Spleen (tissue), 11 donors: ENCODE measurements around the gene VIPR1. TPM values are rescaled to one million over a fixed set of nuclear protein-coding genes. Genes with fewer than 3 reads are reported as not detected.
A peak's percentile ranks its signal among the peaks of the same experiment; 100 is the strongest.

ENCODE experiments used
- DNase-seq: peaks from one replicate; pipeline ENCODE4 v3.0.0-alpha.2; 2020
- H3K27ac ChIP-seq, 8 donors: fragments of 200-600 bp; sonication (generic) in 7 of 8; 1 replicate in 4 of 8; 2 replicates in 4 of 8; pipeline versions ENCODE4 v1.5.0 to v1.8.0; 2016 to 2021; ENCODE audit warnings: inconsistent platforms in 4 of 8, mild to moderate bottlenecking in 4 of 8, moderate library complexity in 1 of 8
- H3K27me3 ChIP-seq, 7 donors: fragments of 200-600 bp; sonication (generic) in 6 of 7; replicated peaks in 1 of 7; 1 replicate in 4 of 7; 2 replicates in 3 of 7; pipeline versions ENCODE4 v1.5.0 to v1.8.0; 2016 to 2021; ENCODE audit warnings: inconsistent platforms in 3 of 7, mild to moderate bottlenecking in 1 of 7
- H3K36me3 ChIP-seq, 6 donors: fragments of 200-600 bp; sonication (generic) in 5 of 6; 1 replicate in 4 of 6; 2 replicates in 2 of 6; pipeline versions ENCODE4 v1.5.0 to v1.8.0; 2016 to 2021; ENCODE audit warnings: inconsistent platforms in 2 of 6
- H3K4me1 ChIP-seq, 6 donors: fragments of 200-600 bp; sonication (generic) in 5 of 6; 1 replicate in 3 of 6; 2 replicates in 3 of 6; pipeline versions ENCODE4 v1.5.0 to v1.8.0; 2016 to 2021; ENCODE audit warnings: inconsistent platforms in 3 of 6
- H3K4me3 ChIP-seq, 8 donors: fragments of 200-600 bp; sonication (generic) in 7 of 8; 1 replicate in 4 of 8; 2 replicates in 4 of 8; pipeline versions ENCODE4 v1.5.0 to v1.8.0; 2016 to 2021; ENCODE audit warnings: inconsistent platforms in 4 of 8, mild to moderate bottlenecking in 4 of 8, moderate library complexity in 2 of 8
- H3K9me3 ChIP-seq, 8 donors: fragments of 200-600 bp; sonication (generic) in 7 of 8; 1 replicate in 4 of 8; 2 replicates in 4 of 8; pipeline versions ENCODE4 v1.5.0 to v1.8.0; 2016 to 2021; ENCODE audit warnings: inconsistent platforms in 4 of 8
- CTCF ChIP-seq, 11 experiments: fragments of 200-600 bp in 7 of 11; fragments of 450-650 bp in 4 of 11; sonication (generic) in 4 of 11; IDR thresholded peaks in 8 of 11; conservative IDR thresholded peaks in 3 of 11; 1 replicate in 7 of 11; 2 replicates in 4 of 11; pipeline versions ENCODE4 v1.4.0 to v1.8.0; 2016 to 2021; ENCODE audit warnings: antibody characterized with exemption in 11 of 11, inconsistent platforms in 4 of 11, mild to moderate bottlenecking in 1 of 11
- POLR2A ChIP-seq, 3 donors: fragments of 450-650 bp; IDR thresholded peaks; one replicate each; pipeline ENCODE4 v1.5.1; 2017; ENCODE audit warnings: antibody characterized with exemption in 3 of 3, mild to moderate bottlenecking in 1 of 3
- POLR2AphosphoS5 ChIP-seq, 3 donors: sonication (generic); formaldehyde crosslinking; IDR thresholded peaks; one replicate each; pipeline ENCODE4 v1.5.1; 2017; ENCODE audit warnings: antibody characterized with exemption in 3 of 3
- WGBS, 5 donors: extraction: QIAGEN DNeasy Blood & Tissue Kit in 3 of 5; methylation state at CpG; one replicate each; pipeline versions ENCODE4 v1.1.5 to v1.1.7; 2013 to 2018; 5-methylcytosine and 5-hydroxymethylcytosine counted together
- intact Hi-C: fragments of 100-400 bp; cut with DNase I; formaldehyde crosslinking; loops from one replicate; pipeline ENCODE4 v1.15.0; 2023; ENCODE audit warnings: low total_unique reads
- polyA plus RNA-seq, 3 donors: library from polyadenylated mRNA; stranded (reverse); fragments of 200-250 nt; gene quantifications; one replicate each; pipeline ENCODE4 v1.2.1, GENCODE V29; 2013
- total RNA-seq, 7 donors: library from RNA; depleted of rRNA in 3 of 7; stranded (reverse); fragments of >200 nt in 3 of 7; fragmentation: NEBNext Ultra II Directional in 4 of 7; extraction: Animal tissue kit (Norgen Biotek cat#: 25700) in 4 of 7; gene quantifications; one replicate each; pipeline versions ENCODE4 v1.1.0 to v1.2.1, GENCODE V29; 2016 to 2021
- donor health status: healthy with polysubstance abuse.
- donor health status: DM: no; HTN: no; CAD: no; lungs with moderate emphysema.
- donor health status: DM: no; HTN: no; CAD: no.
- donor health status: Bipolar disorder and iron deficiency.
- donor health status: healthy.
- donor health status: DM: no; HTN: no; CAD: no.
- donor health status: DM: yes; HTN: yes; CAD: no.

Gene VIPR1
- total and polyA plus RNA-seq, 10 donors, result 2.0 to 16.3 (median 10.3) TPM

GRCh38 chr3:42499478-42499871 lies 3.0 kb upstream of the VIPR1 start:
- no peak overlapping the region for H3K27ac ChIP-seq
- no peaks in the 10 kb centered on the region for H3K36me3 ChIP-seq
- no peak for DNase-seq
- peaks cover 0 to 48% (median 13%) of the 10 kb centered on the region in 7 donors for H3K27me3 ChIP-seq
- H3K9me3 ChIP-seq, result no peaks in the 10 kb centered on the region
- TF ChIP-seq CTCF (IDR thresholded peaks at IDR 0.05 in 8 of 11, conservative IDR thresholded peaks at IDR 0.05 in 3 of 11) (no peak), POLR2A (IDR thresholded peaks at IDR 0.05) (no peak), POLR2AphosphoS5 (IDR thresholded peaks at IDR 0.05) (no peak)
- WGBS, 5 donors, result 85 to 95% (median 91%) methylated on average over 3 of the region's 3 CpGs
- peaks cover 10 to 46% (median 24%) of the 10 kb centered on the region in 6 donors for H3K4me1 ChIP-seq
- intact Hi-C loops, result no loop called here
- H3K4me3 ChIP-seq, result no peak overlapping the region

- no peaks in the 10 kb centered on the region for H3K36me3 ChIP-seq
- TF ChIP-seq POLR2AphosphoS5 (IDR thresholded peaks at IDR 0.05) (no peak), CTCF (IDR thresholded peaks at IDR 0.05 in 8 of 11, conservative IDR thresholded peaks at IDR 0.05 in 3 of 11) (no peak), POLR2A (IDR thresholded peaks at IDR 0.05) (no peak)
- DNase-seq, result peak; percentile 59
- 53 to 85% (median 65%) methylated on average over 2 of the region's 2 CpGs for WGBS, 5 donors
- peaks cover 10 to 50% (median 24%) of the 10 kb centered on the region in 6 donors for H3K4me1 ChIP-seq
- H3K4me3 ChIP-seq, result no peak overlapping the region
- H3K9me3 ChIP-seq, result no peaks in the 10 kb centered on the region
- no peak overlapping the region for H3K27ac ChIP-seq
- intact Hi-C loops, result loop anchor here (5.0 kb wide), 1 partner anchor 47 kb away; no protein-coding TSS in a partner anchor
- peaks cover 0 to 48% (median 13%) of the 10 kb centered on the region in 7 donors for H3K27me3 ChIP-seq
Observed at GRCh38 chr3:42500091-42500490, 2.4 kb upstream of the VIPR1 start.

GRCh38 chr3:42500909-42501308 lies 1.5 kb upstream of the VIPR1 start:
- H3K4me3 ChIP-seq, result peak overlapping the region in 2 of 8 donors; percentile 53 to 86
- peaks cover 10 to 50% (median 24%) of the 10 kb centered on the region in 6 donors for H3K4me1 ChIP-seq
- H3K9me3 ChIP-seq, result no peaks in the 10 kb centered on the region
- DNase-seq, result peak; percentile 37
- no peak overlapping the region for H3K27ac ChIP-seq
- TF ChIP-seq POLR2AphosphoS5 (IDR thresholded peaks at IDR 0.05) (no peak), POLR2A (IDR thresholded peaks at IDR 0.05) (no peak), CTCF (IDR thresholded peaks at IDR 0.05 in 8 of 11, conservative IDR thresholded peaks at IDR 0.05 in 3 of 11) (no peak)
- 30 to 62% (median 46%) methylated on average over 4 of the region's 4 CpGs for WGBS, 5 donors
- intact Hi-C loops, result loop anchor here (5.0 kb wide), 1 partner anchor 46 kb away; no protein-coding TSS in a partner anchor
- H3K27me3 ChIP-seq, result peaks cover 0 to 48% (median 13%) of the 10 kb centered on the region in 7 donors
- no peaks in the 10 kb centered on the region for H3K36me3 ChIP-seq

GRCh38 chr3:42501321-42501680 lies 1.1 kb upstream of the VIPR1 start:
- TF ChIP-seq POLR2AphosphoS5 (IDR thresholded peaks at IDR 0.05), result no peak
- Histone ChIP-seq H3K27ac (no peak overlapping the region), H3K36me3 (no peaks in the 10 kb centered on the region), H3K4me1 (peaks cover 10 to 50% (median 24%) of the 10 kb centered on the region in 6 donors), H3K9me3 (no peaks in the 10 kb centered on the region), H3K4me3 (peak overlapping the region; percentile 45 to 86 (median 56)), H3K27me3 (peaks cover 0 to 48% (median 13%) of the 10 kb centered on the region in 7 donors)
- WGBS, 5 donors, result 7 to 11% (median 9%) methylated on average over 14 to 27 of the region's 27 CpGs
- intact Hi-C loops, result loop anchor here (5.0 kb wide), 1 partner anchor 46 kb away; no protein-coding TSS in a partner anchor
- DNase-seq, result no peak
